Measurements from ENCODE around the gene HSDL2.
"Not testable (repeated sequence)": the region's sequence is repeated elsewhere in the genome, so short reads cannot be mapped to it uniquely, and the experiment has no call there.

The HSDL2 gene

DNA sequence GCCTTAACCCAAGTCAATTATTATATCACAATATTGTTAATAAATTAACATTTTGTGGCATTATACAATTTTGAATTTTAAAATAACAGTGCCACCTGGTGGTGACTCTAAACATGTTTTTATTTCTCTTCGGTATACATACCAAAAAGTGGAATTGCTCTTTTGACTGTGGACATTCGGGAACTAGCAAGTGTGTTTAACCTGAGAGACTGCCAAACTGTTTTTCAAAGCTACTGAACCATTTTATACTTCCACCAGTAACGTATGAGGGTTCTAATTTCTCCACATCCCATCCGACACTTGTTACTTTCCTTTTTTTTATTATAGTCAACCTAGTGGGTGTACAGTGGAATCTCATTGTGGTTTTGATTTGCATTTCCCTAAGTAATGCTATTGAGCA lies 18.3 kb upstream of the HSDL2 start:
- no peaks in the 10 kb centered on the region for H3K4me1 ChIP-seq (ENCODE audit: insufficient read depth, low read length, severe bottlenecking)

DNA sequence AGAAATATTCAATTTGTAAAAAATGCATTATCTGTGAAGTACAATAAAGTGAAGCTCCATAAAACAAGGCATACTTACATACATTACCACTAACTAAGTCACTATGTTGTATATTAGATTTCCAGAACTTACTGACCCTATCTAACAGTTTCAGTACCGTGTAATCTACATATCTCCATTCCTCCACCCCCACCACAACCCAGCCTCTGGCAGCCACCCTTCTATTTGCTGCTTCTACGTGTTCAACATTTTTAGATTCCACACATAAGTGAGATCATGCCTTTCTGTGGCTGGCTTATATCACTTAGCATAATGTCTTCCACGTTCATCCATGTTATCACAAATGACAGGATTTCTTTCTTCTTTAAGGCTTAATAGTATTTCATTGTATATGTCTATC lies 15.1 kb upstream of the HSDL2 start:
- Histone ChIP-seq H3K4me3 (ENCODE audit: low read depth, low read length, poor library complexity, severe bottlenecking) (no peak overlapping the region), H3K9me3 (ENCODE audit: low read length) (peaks cover 8% of the 10 kb centered on the region), H2AFZ (ENCODE audit: low read length) (no peak overlapping the region), H3K4me2 (ENCODE audit: low read length) (no peak overlapping the region), H4K20me1 (ENCODE audit: insufficient read depth, low read length) (no peaks in the 10 kb centered on the region), H3K79me2 (ENCODE audit: insufficient read depth, low read length) (no peaks in the 10 kb centered on the region), H3K27ac (ENCODE audit: low read depth, low read length, poor library complexity, severe bottlenecking) (no peak overlapping the region), H3K36me3 (ENCODE audit: insufficient read depth, low read length) (no peaks in the 10 kb centered on the region; the same call in 1 of the 2 replicates), H3F3A (ENCODE audit: insufficient read depth, low read length) (no peaks in the 10 kb centered on the region), H3K9me2 (ENCODE audit: low read depth, low read length) (no peaks in the 10 kb centered on the region), H3K9ac (ENCODE audit: low read length) (no peak overlapping the region), H3K4me1 (ENCODE audit: insufficient read depth, low read length, severe bottlenecking) (no peaks in the 10 kb centered on the region), H3K27me3 (ENCODE audit: insufficient read depth, low read length) (no peaks in the 10 kb centered on the region)
- no peak for TF ChIP-seq EZH2 (IDR thresholded peaks at IDR 0.05; ENCODE audit: borderline replicate concordance, low read length)
- TF ChIP-seq, protein P1, sequence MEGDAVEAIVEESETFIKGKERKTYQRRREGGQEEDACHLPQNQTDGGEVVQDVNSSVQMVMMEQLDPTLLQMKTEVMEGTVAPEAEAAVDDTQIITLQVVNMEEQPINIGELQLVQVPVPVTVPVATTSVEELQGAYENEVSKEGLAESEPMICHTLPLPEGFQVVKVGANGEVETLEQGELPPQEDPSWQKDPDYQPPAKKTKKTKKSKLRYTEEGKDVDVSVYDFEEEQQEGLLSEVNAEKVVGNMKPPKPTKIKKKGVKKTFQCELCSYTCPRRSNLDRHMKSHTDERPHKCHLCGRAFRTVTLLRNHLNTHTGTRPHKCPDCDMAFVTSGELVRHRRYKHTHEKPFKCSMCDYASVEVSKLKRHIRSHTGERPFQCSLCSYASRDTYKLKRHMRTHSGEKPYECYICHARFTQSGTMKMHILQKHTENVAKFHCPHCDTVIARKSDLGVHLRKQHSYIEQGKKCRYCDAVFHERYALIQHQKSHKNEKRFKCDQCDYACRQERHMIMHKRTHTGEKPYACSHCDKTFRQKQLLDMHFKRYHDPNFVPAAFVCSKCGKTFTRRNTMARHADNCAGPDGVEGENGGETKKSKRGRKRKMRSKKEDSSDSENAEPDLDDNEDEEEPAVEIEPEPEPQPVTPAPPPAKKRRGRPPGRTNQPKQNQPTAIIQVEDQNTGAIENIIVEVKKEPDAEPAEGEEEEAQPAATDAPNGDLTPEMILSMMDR (IDR thresholded peaks at IDR 0.05; ENCODE audit: low read length): no peak

More for the DNA sequence above, 18.3 kb upstream of the HSDL2 start:
- H3K4me2 ChIP-seq (ENCODE audit: low read length): 0 out of 2 replicates have a peak overlapping the region, but pooled peaks have one; percentile 39
- TF ChIP-seq EZH2 (IDR thresholded peaks at IDR 0.05; ENCODE audit: borderline replicate concordance, low read length): no peak
- TF ChIP-seq, protein P1 (IDR thresholded peaks at IDR 0.05; ENCODE audit: low read length): peak; percentile 61; the same call in 1 of the 2 replicates
- H3F3A ChIP-seq (ENCODE audit: insufficient read depth, low read length): no peaks in the 10 kb centered on the region
- H3K27me3 ChIP-seq (ENCODE audit: insufficient read depth, low read length): no peaks in the 10 kb centered on the region
- no peaks in the 10 kb centered on the region for H4K20me1 ChIP-seq (ENCODE audit: insufficient read depth, low read length)
- H3K9me2 ChIP-seq (ENCODE audit: low read depth, low read length): no peaks in the 10 kb centered on the region
- no peaks in the 10 kb centered on the region for H3K79me2 ChIP-seq (ENCODE audit: insufficient read depth, low read length)
- H3K9me3 ChIP-seq (ENCODE audit: low read length): no peaks in the 10 kb centered on the region
- no peak overlapping the region for H3K27ac ChIP-seq (ENCODE audit: low read depth, low read length, poor library complexity, severe bottlenecking)
- H2AFZ ChIP-seq (ENCODE audit: low read length): no peak overlapping the region
- no peaks in the 10 kb centered on the region for H3K36me3 ChIP-seq (ENCODE audit: insufficient read depth, low read length)
- H3K4me3 ChIP-seq (ENCODE audit: low read depth, low read length, poor library complexity, severe bottlenecking): no peak overlapping the region
- no peak overlapping the region for H3K9ac ChIP-seq (ENCODE audit: low read length)

DNA sequence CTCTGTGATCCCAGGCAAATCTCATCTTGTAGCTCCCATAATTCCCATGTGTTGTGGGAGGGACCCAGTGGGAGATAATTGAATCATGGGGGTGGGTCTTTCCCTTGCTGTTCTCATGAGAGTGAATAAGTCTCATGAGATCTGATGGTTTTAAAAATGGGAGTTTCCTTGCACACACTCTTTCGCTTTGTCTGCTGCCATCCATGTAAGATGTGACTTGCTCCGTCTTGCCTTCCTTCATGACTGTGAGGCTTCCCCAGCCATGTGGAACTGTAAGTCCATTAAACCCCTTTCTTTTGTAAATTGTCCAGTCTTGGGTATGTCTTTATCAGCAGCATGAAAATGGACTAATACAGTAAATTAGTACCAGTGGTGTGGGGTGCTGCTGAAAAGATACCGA lies 14.7 kb upstream of the HSDL2 start:
- not testable (repeated sequence) for H3K4me1 ChIP-seq (ENCODE audit: insufficient read depth, low read length, severe bottlenecking); H3F3A ChIP-seq (ENCODE audit: insufficient read depth, low read length); H2AFZ ChIP-seq (ENCODE audit: low read length); H3K27me3 ChIP-seq (ENCODE audit: insufficient read depth, low read length); H3K9ac ChIP-seq (ENCODE audit: low read length); H3K4me2 ChIP-seq (ENCODE audit: low read length); H3K27ac ChIP-seq (ENCODE audit: low read depth, low read length, poor library complexity, severe bottlenecking); H3K79me2 ChIP-seq (ENCODE audit: insufficient read depth, low read length); H3K4me3 ChIP-seq (ENCODE audit: low read depth, low read length, poor library complexity, severe bottlenecking); H3K9me2 ChIP-seq (ENCODE audit: low read depth, low read length); H3K36me3 ChIP-seq (ENCODE audit: insufficient read depth, low read length); H4K20me1 ChIP-seq (ENCODE audit: insufficient read depth, low read length)
- H3K9me3 ChIP-seq (ENCODE audit: low read length): peaks cover 12% of the 10 kb centered on the region

DNA sequence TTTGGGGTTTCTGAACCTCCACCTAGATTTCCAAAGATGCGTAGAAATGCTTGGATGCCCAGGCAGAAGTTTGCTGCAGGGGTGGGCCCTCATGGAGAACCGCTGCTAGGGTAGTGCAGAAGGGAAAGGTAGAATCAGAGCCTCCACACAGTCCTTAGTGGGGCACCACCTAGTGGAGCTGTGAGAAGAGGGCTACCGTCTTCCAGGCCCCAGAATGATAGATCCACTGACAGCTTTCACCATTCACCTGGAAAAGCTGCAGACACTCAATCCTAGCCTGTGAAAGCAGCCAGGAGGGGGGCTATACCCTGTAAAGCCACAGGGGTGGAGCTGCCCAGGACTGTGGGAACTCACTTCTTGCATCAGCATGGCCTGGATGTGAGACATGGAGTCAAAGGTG lies 13.3 kb upstream of the HSDL2 start:
- Histone ChIP-seq H4K20me1 (ENCODE audit: insufficient read depth, low read length) (no peaks in the 10 kb centered on the region), H3K27me3 (ENCODE audit: insufficient read depth, low read length) (no peaks in the 10 kb centered on the region), H3K4me1 (ENCODE audit: insufficient read depth, low read length, severe bottlenecking) (no peaks in the 10 kb centered on the region), H3K4me3 (ENCODE audit: low read depth, low read length, poor library complexity, severe bottlenecking) (no peak overlapping the region), H3K9ac (ENCODE audit: low read length) (no peak overlapping the region), H3K36me3 (ENCODE audit: insufficient read depth, low read length) (no peaks in the 10 kb centered on the region; the same call in 1 of the 2 replicates), H3K4me2 (ENCODE audit: low read length) (no peak overlapping the region), H3F3A (ENCODE audit: insufficient read depth, low read length) (no peaks in the 10 kb centered on the region), H3K9me2 (ENCODE audit: low read depth, low read length) (no peaks in the 10 kb centered on the region), H2AFZ (ENCODE audit: low read length) (no peak overlapping the region), H3K9me3 (ENCODE audit: low read length) (peaks cover 12% of the 10 kb centered on the region), H3K27ac (ENCODE audit: low read depth, low read length, poor library complexity, severe bottlenecking) (no peak overlapping the region), H3K79me2 (ENCODE audit: insufficient read depth, low read length) (no peaks in the 10 kb centered on the region)
- TF ChIP-seq EZH2 (IDR thresholded peaks at IDR 0.05; ENCODE audit: borderline replicate concordance, low read length): no peak
- TF ChIP-seq, protein P1 (IDR thresholded peaks at IDR 0.05; ENCODE audit: low read length): peak; percentile 17; the same call in 1 of the 2 replicates
